ENCODE results near the gene UTP20.

Gene UTP20

GRCh38 chr12:101243616-101244015 lies 36.3 kb upstream of the UTP20 start:
- H3K4me3 ChIP-seq (ENCODE audit: low read depth, low read length): no peak overlapping the region
- no peak for DNase-seq (ENCODE audit: low read depth)
- no peak for TF ChIP-seq CTCF (IDR thresholded peaks at IDR 0.05; ENCODE audit: insufficient read depth, low read depth, low read length, missing control alignments)

GRCh38 chr12:101256266-101256665 lies 23.6 kb upstream of the UTP20 start:
- no peak overlapping the region for H3K4me3 ChIP-seq (ENCODE audit: low read depth, low read length)
- TF ChIP-seq CTCF (IDR thresholded peaks at IDR 0.05; ENCODE audit: insufficient read depth, low read depth, low read length, missing control alignments): no peak
- no peak for DNase-seq (ENCODE audit: low read depth)

GRCh38 chr12:101257357-101257756 lies 22.5 kb upstream of the UTP20 start:
- no peak for TF ChIP-seq CTCF (IDR thresholded peaks at IDR 0.05; ENCODE audit: insufficient read depth, low read depth, low read length, missing control alignments)
- H3K4me3 ChIP-seq (ENCODE audit: low read depth, low read length): no peak overlapping the region
- no peak for DNase-seq (ENCODE audit: low read depth)

- DNase-seq (ENCODE audit: low read depth): no peak
- no peak for TF ChIP-seq CTCF (IDR thresholded peaks at IDR 0.05; ENCODE audit: insufficient read depth, low read depth, low read length, missing control alignments)
- H3K4me3 ChIP-seq (ENCODE audit: low read depth, low read length): no peak overlapping the region
Measured at GRCh38 chr12:101267111-101267510, 12.8 kb upstream of the UTP20 start.

- no peak for DNase-seq (ENCODE audit: low read depth)
- no peak overlapping the region for H3K4me3 ChIP-seq (ENCODE audit: low read depth, low read length)
- TF ChIP-seq CTCF (IDR thresholded peaks at IDR 0.05; ENCODE audit: insufficient read depth, low read depth, low read length, missing control alignments): no peak
Measured at GRCh38 chr12:101276433-101276832, 3.5 kb upstream of the UTP20 start.

GRCh38 chr12:101277443-101277842 lies 2.5 kb upstream of the UTP20 start:
- no peak for TF ChIP-seq CTCF (IDR thresholded peaks at IDR 0.05; ENCODE audit: insufficient read depth, low read depth, low read length, missing control alignments)
- DNase-seq (ENCODE audit: low read depth): no peak

GRCh38 chr12:101287357-101287756 lies 7.5 kb downstream of the UTP20 start:
- no peak for DNase-seq (ENCODE audit: low read depth)
- no peak overlapping the region for H3K4me3 ChIP-seq (ENCODE audit: low read depth, low read length)
- TF ChIP-seq CTCF (IDR thresholded peaks at IDR 0.05; ENCODE audit: insufficient read depth, low read depth, low read length, missing control alignments): no peak

More at GRCh38 chr12:101277443-101277842, 2.5 kb upstream of the UTP20 start:
- no peak overlapping the region for H3K4me3 ChIP-seq (ENCODE audit: low read depth, low read length)

All from GM12865 (cell line).